GM18909 (cell line): ENCODE results near the gene SPSB3.

Source experiments
- ATAC-seq: cut with Tn5 transposase; IDR thresholded peaks from one replicate; pipeline ENCODE4 v1.9.1; 2021; ENCODE audit warnings: mild to moderate bottlenecking; ENCODE audit not compliant: unreplicated experiment, poor library complexity

Gene SPSB3

GRCh38 chr16:1782408-1783264 lies at the start of gene SPSB3, which contains the start of gene NUBP2:
TSS of gene SPSB3 (minus strand) at chr16:1782571. CDS start at chr16:1781483, 1,088 bp downstream.
TSS of gene NUBP2 (plus strand) at chr16:1782960. CDS start at chr16:1783021, 61 bp downstream.
- peak; percentile 80 for ATAC-seq

- no peak for ATAC-seq
Measured at GRCh38 chr16:1831186-1832075, 49.1 kb upstream of the SPSB3 start.

GRCh38 chr16:1830213-1830612 lies 47.8 kb upstream of the SPSB3 start:
- ATAC-seq: no peak

- no peak for ATAC-seq
Measured at GRCh38 chr16:1828645-1829410, 46.5 kb upstream of the SPSB3 start.

- peak; percentile 85 for ATAC-seq
Measured at GRCh38 chr16:1826691-1827573, 44.6 kb upstream of the SPSB3 start, which contains the start of the genes FAHD1 and HAGH. TSS of gene FAHD1 (plus strand) at chr16:1827206. CDS start at chr16:1827239, 33 bp downstream. TSS of gene HAGH (minus strand) at chr16:1826825. CDS start at chr16:1826787, 38 bp downstream.

- ATAC-seq: peak; percentile 45
Measured at GRCh38 chr16:1825864-1826690, 43.7 kb upstream of the SPSB3 start.

GRCh38 chr16:1825381-1825863 lies 43.1 kb upstream of the SPSB3 start:
- no peak for ATAC-seq

- ATAC-seq: no peak
Measured at GRCh38 chr16:1823821-1824220, 41.5 kb upstream of the SPSB3 start.

- ATAC-seq: no peak
Measured at GRCh38 chr16:1822801-1823200, 40.4 kb upstream of the SPSB3 start.

- no peak for ATAC-seq
Measured at GRCh38 chr16:1821861-1822611, 39.7 kb upstream of the SPSB3 start.

- no peak for ATAC-seq
Measured at GRCh38 chr16:1820946-1821290, 38.5 kb upstream of the SPSB3 start.

GRCh38 chr16:1820096-1820945 lies 38.0 kb upstream of the SPSB3 start:
- ATAC-seq: no peak

- no peak for ATAC-seq
Measured at GRCh38 chr16:1819611-1820010, 37.2 kb upstream of the SPSB3 start.

GRCh38 chr16:1818873-1819525 lies 36.6 kb upstream of the SPSB3 start:
- no peak for ATAC-seq

GRCh38 chr16:1818204-1818872 lies 36.0 kb upstream of the SPSB3 start:
- no peak for ATAC-seq

- no peak for ATAC-seq
Measured at GRCh38 chr16:1817716-1818115, 35.3 kb upstream of the SPSB3 start.
